HL-60 (cell line): ENCODE measurements around the gene RAET1E.
"Not testable (repeated sequence)": the region's sequence is repeated elsewhere in the genome, so short reads cannot be mapped to it uniquely, and the experiment has no call there.

Experiments used
- DNase-seq, 2 experiments: peaks; one replicate each; pipeline ENCODE4 v3.0.0-alpha.2; 2010 to 2020; ENCODE audit warnings: low read depth in 1 of 2, low spot score in 1 of 2
- H3K27ac ChIP-seq: fragments of 250-450 bp; sonication (Bioruptor Pico); replicated peaks from 2 replicates; pipeline ENCODE4 v1.5.1; 2020; ENCODE audit warnings: mild to moderate bottlenecking, moderate library complexity
- H3K27me3 ChIP-seq: fragments of 250-450 bp; sonication (Bioruptor Pico); 2 replicates; pipeline ENCODE4 v1.5.1; 2021; ENCODE audit warnings: mild to moderate bottlenecking, moderate library complexity; ENCODE audit not compliant: insufficient read depth, poor library complexity, severe bottlenecking
- H3K4me3 ChIP-seq: replicated peaks from 2 replicates; pipeline ENCODE4 v1.5.1; 2011; ENCODE audit warnings: mild to moderate bottlenecking, control low read depth, low read length; ENCODE audit not compliant: insufficient read depth
- CTCF ChIP-seq: IDR thresholded peaks from one replicate; pipeline ENCODE4 v1.5.1; 2011; ENCODE audit warnings: low read length, control low read depth, inconsistent platforms; ENCODE audit not compliant: insufficient read depth
- GABPA ChIP-seq: IDR thresholded peaks from 2 replicates; pipeline ENCODE4 v1.6.1; 2012; ENCODE audit warnings: low read depth
- POLR2AphosphoS5 ChIP-seq: IDR thresholded peaks from 2 replicates; pipeline ENCODE4 v1.6.1; 2012; ENCODE audit warnings: low read depth
- REST ChIP-seq: IDR thresholded peaks from 2 replicates; pipeline ENCODE4 v1.6.1; 2012; ENCODE audit warnings: low read depth; ENCODE audit not compliant: insufficient replicate concordance
- SPI1 ChIP-seq: IDR thresholded peaks from 2 replicates; pipeline ENCODE4 v1.6.1; 2012; ENCODE audit warnings: low read depth, mild to moderate bottlenecking, borderline replicate concordance

The RAET1E gene

DNA sequence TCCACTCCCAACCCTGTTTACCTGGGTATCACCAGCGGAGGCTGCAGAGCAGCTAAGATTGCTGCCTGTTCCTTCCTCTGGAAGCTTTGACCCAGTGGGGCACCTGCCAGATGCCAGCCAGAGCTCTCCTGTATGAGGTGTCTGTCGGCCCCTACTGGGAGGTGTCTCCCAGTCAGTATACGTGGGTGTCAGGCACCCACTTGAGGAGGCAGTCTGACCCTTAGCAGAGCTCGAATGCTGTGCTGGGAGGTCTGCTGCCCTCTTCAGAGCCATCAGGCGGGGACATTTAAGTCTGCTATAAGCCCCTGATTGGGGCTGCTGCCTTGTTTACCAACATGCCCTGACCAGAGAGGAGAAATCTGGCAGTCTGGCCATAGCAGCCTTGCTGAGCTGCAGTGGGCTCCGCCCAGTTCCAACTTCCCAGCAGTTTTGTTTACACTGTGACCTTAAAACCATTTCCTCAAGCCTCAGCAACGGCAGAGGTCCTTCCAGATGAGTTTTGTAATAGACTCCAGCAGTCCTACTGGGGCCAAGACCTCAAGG is 2.8 kb downstream of the RAET1E start:
- no peak for DNase-seq
- no peak for TF ChIP-seq REST
- TF ChIP-seq GABPA, result no peak
- no peak for TF ChIP-seq POLR2AphosphoS5
- TF ChIP-seq SPI1, result no peak
- TF ChIP-seq CTCF, result no peak
- Histone ChIP-seq H3K4me3 (no peak overlapping the region), H3K27me3 (no peaks in the 10 kb centered on the region), H3K27ac (no peak overlapping the region)

DNA sequence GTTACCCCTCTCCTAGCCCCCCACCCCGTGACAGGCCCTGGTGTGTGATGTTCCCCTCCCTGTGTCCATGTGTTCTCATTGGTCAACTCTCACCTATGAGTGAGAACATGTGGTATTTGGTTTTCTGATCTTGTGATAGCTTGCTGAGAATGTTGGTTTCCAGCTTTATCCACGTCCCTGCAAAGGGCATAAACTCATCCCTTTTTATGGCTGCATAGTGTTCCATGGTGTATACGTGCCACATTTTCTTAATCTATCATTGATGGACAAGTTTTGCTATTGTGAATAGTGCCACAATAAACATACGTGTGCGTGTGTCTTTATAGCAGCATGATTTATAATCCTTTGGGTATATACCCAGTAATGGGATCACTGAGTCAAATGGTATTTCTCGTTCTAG is 6.0 kb downstream of the RAET1E start:
- DNase-seq, H3K27me3 ChIP-seq, H3K4me3 ChIP-seq, H3K27ac ChIP-seq: not testable (repeated sequence)

DNA sequence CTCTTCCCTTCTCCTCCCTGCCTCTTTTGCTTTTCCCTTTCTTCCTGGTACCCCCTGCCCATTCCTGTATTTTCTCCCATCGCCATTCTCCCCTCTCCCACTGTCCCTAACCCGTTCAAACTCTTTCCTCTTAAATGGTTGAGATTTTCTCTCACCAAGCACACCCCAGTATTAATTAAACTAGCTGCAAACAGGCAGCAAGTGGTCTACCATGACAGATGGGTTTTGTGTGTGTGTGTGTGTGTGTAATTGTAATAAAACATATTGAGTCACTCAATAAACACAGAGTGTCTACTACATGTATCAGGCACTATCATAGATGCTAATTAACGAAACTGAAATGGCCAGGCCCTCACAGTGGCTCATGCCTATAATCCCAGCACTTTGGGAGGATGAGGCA is 6.7 kb downstream of the RAET1E start:
- Histone ChIP-seq H3K27me3 (no peaks in the 10 kb centered on the region), H3K27ac (no peak overlapping the region), H3K4me3 (no peak overlapping the region)
- no peak for DNase-seq
- TF ChIP-seq SPI1 (no peak), GABPA (no peak), POLR2AphosphoS5 (no peak), CTCF (no peak), REST (no peak)

GRCh38 chr6:149890629-149891045 is 7.3 kb downstream of the RAET1E start:
- DNase-seq, result no peak
- Histone ChIP-seq H3K4me3 (no peak overlapping the region), H3K27ac (no peak overlapping the region), H3K27me3 (no peaks in the 10 kb centered on the region)
- TF ChIP-seq GABPA (no peak), POLR2AphosphoS5 (no peak), CTCF (no peak), REST (no peak), SPI1 (no peak)
